GM12873 (cell line): Measurements from ENCODE around the gene CCR8.

Experiments used
- TF ChIP-seq, protein P1 (sequence below): IDR thresholded peaks from 2 replicates; pipeline ENCODE4 v1.5.1; 2012; ENCODE audit warnings: low read depth, mild to moderate bottlenecking, moderate library complexity, low read length, control low read depth; ENCODE audit not compliant: insufficient read depth; ENCODE audit errors: missing control alignments

The CCR8 gene

GRCh38 chr3:39327746-39328349, 1.7 kb upstream of the CCR8 start:
- TF ChIP-seq, protein P1, sequence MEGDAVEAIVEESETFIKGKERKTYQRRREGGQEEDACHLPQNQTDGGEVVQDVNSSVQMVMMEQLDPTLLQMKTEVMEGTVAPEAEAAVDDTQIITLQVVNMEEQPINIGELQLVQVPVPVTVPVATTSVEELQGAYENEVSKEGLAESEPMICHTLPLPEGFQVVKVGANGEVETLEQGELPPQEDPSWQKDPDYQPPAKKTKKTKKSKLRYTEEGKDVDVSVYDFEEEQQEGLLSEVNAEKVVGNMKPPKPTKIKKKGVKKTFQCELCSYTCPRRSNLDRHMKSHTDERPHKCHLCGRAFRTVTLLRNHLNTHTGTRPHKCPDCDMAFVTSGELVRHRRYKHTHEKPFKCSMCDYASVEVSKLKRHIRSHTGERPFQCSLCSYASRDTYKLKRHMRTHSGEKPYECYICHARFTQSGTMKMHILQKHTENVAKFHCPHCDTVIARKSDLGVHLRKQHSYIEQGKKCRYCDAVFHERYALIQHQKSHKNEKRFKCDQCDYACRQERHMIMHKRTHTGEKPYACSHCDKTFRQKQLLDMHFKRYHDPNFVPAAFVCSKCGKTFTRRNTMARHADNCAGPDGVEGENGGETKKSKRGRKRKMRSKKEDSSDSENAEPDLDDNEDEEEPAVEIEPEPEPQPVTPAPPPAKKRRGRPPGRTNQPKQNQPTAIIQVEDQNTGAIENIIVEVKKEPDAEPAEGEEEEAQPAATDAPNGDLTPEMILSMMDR, result no peak

DNA sequence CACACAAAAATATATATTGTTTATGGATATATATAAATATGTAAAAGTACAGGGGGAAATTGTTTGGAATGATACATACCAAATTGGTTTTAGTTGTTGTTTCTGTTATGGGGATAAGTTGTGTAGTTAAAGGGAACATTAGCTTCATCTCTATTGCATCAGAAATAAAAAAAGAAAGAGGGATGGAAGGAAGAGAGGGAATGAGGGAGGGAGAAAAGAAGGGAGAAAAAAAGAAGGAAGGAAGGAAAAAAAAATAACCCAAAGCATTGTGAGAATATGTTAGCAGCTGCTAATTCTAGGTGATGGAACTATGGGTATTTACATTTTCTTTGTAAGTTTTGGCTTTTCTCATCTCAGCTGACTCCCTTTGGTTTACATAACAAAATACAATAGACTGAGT, 1.3 kb downstream of the CCR8 start:
- TF ChIP-seq, protein P1, result no peak

GRCh38 chr3:39332525-39332924, 3.0 kb downstream of the CCR8 start:
- TF ChIP-seq, protein P1, result no peak

DNA sequence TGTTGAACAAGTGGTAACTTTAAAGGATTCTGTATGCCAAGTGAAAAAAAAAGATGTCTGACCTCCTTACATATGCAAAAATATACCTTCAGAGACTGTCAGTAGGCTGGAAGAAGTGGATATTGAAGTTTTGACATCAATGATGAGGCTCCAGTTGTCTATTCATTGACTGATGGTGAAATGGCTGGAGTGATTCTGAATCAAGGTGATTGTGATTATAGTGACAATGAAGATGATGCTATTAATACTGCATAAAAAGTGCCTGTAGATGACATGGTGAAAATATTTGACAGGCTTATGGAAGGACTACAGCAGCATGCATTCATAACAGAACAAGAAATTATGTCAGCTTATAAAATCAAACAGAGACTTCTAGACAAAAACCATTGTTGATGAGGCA, 4.1 kb downstream of the CCR8 start:
- TF ChIP-seq, protein P1, result no peak

DNA sequence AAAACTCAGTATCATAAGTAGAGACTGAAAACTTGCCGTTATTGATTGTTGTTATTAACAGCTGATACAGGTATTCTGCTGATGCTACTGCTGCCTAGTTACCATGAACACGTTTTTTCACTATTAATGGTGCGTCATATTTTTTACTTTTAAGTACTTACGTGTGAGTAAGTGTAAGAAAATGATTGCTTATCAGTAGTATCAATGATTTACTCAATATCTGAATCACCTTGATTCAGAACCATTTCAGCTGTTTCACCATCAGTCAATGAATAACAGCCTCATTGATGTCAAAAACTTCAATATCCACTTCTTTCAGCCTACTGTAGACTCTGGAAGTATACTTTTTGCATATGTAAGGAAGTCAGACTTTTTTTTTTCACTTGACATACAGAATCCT, 4.7 kb downstream of the CCR8 start:
- TF ChIP-seq, protein P1, result no peak

- TF ChIP-seq, protein P1, result no peak
Observed at GRCh38 chr3:39338201-39338600, 8.7 kb downstream of the CCR8 start.

DNA sequence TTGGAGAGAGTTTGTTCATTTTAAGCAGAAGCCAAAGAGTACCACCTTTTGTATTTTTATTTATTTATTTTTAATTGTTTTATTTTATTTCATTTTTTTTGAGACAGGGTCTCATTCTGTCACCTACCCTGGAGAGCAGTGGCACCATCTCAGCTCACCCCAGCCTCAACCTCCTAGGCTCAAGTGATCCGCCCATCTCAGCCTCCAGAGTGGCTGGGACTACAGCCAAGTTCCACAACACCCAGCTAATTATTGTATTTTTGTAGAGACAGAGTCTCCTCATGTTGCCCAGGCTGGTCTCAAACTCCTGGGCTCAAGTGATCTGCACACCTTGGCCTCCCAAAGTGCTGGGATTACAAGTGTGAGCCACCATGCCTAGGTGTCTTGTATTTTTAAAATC, 9.6 kb downstream of the CCR8 start:
- TF ChIP-seq, protein P1, result no peak
